ENCODE results near the gene DCST2. TPM values are rescaled to one million over a fixed set of nuclear protein-coding genes. Genes with fewer than 3 reads are reported as not detected.

The DCST2 gene
- total RNA-seq, 4 donors from 2014 or later: 0.35 to 0.54 TPM; not detected in 2

GRCh38 chr1:155064832-155065429, 31.4 kb upstream of the DCST2 start:
- no peaks in the 10 kb centered on the region for H3K9me3 ChIP-seq
- H3K36me3 ChIP-seq: peaks cover 0 to 31% of the 10 kb centered on the region in 2 donors
- TF ChIP-seq POLR2AphosphoS5 (IDR thresholded peaks at IDR 0.05): no peak
- TF ChIP-seq CTCF (IDR thresholded peaks at IDR 0.05): no peak
- no peak for TF ChIP-seq POLR2A (IDR thresholded peaks at IDR 0.05)
- no peak for TF ChIP-seq EP300 (IDR thresholded peaks at IDR 0.05)
- no peak overlapping the region for H3K27ac ChIP-seq
- H3K4me1 ChIP-seq: peaks cover 0 to 49% (median 23%) of the 10 kb centered on the region in 3 donors
- H3K27me3 ChIP-seq: no peaks in the 10 kb centered on the region
- ATAC-seq: no peak
- H3K4me3 ChIP-seq: no peak overlapping the region
- 73 to 80% methylated on average over 2 to 4 of the region's 5 CpGs for WGBS, 2 donors (ENCODE audit: low coverage in 1 of 2)

GRCh38 chr1:155064111-155064831, 30.7 kb upstream of the DCST2 start:
- H3K4me3 ChIP-seq: peak overlapping the region; percentile 44 to 85
- TF ChIP-seq EP300 (IDR thresholded peaks at IDR 0.05) (no peak), POLR2A (IDR thresholded peaks at IDR 0.05) (no peak), POLR2AphosphoS5 (IDR thresholded peaks at IDR 0.05) (no peak), CTCF (IDR thresholded peaks at IDR 0.05) (no peak)
- H3K36me3 ChIP-seq: peaks cover 0 to 38% of the 10 kb centered on the region in 2 donors
- H3K4me1 ChIP-seq: peaks cover 0 to 47% (median 23%) of the 10 kb centered on the region in 3 donors
- H3K9me3 ChIP-seq: no peaks in the 10 kb centered on the region
- ATAC-seq: no peak
- 20 to 22% methylated on average over 6 to 8 of the region's 14 CpGs for WGBS, 2 donors (ENCODE audit: low coverage in 1 of 2)
- H3K27me3 ChIP-seq: no peaks in the 10 kb centered on the region
- peak overlapping the region in 3 of 4 donors; percentile 77 to 85 (median 81) for H3K27ac ChIP-seq

GRCh38 chr1:155063550-155064110, 30.0 kb upstream of the DCST2 start, which contains the start of gene EFNA4:
EFNA4 (plus strand) TSS chr1:155063740; CDS start chr1:155063824, 84 bp downstream.
- H3K4me3 ChIP-seq: peak within 1 kb of the TSS; percentile 44 to 85
- H3K4me1 ChIP-seq: peaks cover 0 to 47% (median 23%) of the 10 kb centered on the region in 3 donors
- H3K27me3 ChIP-seq: no peaks in the 10 kb centered on the region
- peaks cover 0 to 44% of the 10 kb centered on the region in 2 donors for H3K36me3 ChIP-seq
- 0 to 2% methylated on average over 10 to 13 of the region's 57 CpGs for WGBS, 2 donors (ENCODE audit: low coverage in 1 of 2)
- TF ChIP-seq POLR2AphosphoS5 (IDR thresholded peaks at IDR 0.05) (peak; percentile 34), CTCF (IDR thresholded peaks at IDR 0.05) (no peak), EP300 (IDR thresholded peaks at IDR 0.05) (no peak)
- ATAC-seq: peak; percentile 88
- H3K9me3 ChIP-seq: no peaks in the 10 kb centered on the region
- H3K27ac ChIP-seq: peak within 1 kb of the TSS in 3 of 4 donors; percentile 77 to 85 (median 81)

GRCh38 chr1:155062702-155063411, 29.3 kb upstream of the DCST2 start:
- TF ChIP-seq POLR2A (IDR thresholded peaks at IDR 0.05) (no peak), POLR2AphosphoS5 (IDR thresholded peaks at IDR 0.05) (no peak), CTCF (IDR thresholded peaks at IDR 0.05) (peak in 3 of 4 experiments; percentile 55 to 86 (median 67))
- ATAC-seq: peak; percentile 38
- Histone ChIP-seq H3K27me3 (no peaks in the 10 kb centered on the region), H3K36me3 (peaks cover 0 to 50% of the 10 kb centered on the region in 2 donors), H3K9me3 (no peaks in the 10 kb centered on the region), H3K27ac (peak overlapping the region in 3 of 4 donors; percentile 77 to 85 (median 81)), H3K4me1 (peaks cover 0 to 47% (median 23%) of the 10 kb centered on the region in 3 donors), H3K4me3 (peak overlapping the region; percentile 44 to 85)
- 6 to 8% methylated on average over 13 to 16 of the region's 46 CpGs for WGBS, 2 donors (ENCODE audit: low coverage in 1 of 2)
